HCEC 1CT (cell line): ENCODE measurements around the gene MSLN.

Experiments
- DNase-seq: peaks from one replicate; pipeline ENCODE4 v3.0.0-alpha.2; 2017

The MSLN gene

GRCh38 chr16:813916-814412 lies 53.4 kb downstream of the MSLN start:
- DNase-seq: no peak

GRCh38 chr16:814974-815373 lies 54.4 kb downstream of the MSLN start:
- peak; percentile 89 for DNase-seq

GRCh38 chr16:815861-816260 lies 55.3 kb downstream of the MSLN start:
- no peak for DNase-seq

GRCh38 chr16:817001-817906 lies 56.7 kb downstream of the MSLN start:
- DNase-seq: no peak

- DNase-seq: no peak
Measured at GRCh38 chr16:818132-818531, 57.6 kb downstream of the MSLN start.
